Transverse colon (tissue), 4 donors: Measurements from ENCODE around the gene TMEM132D. TPM values are rescaled to one million over a fixed set of nuclear protein-coding genes. Genes with fewer than 3 reads are reported as not detected.
A peak's percentile ranks its signal among the peaks of the same experiment; 100 is the strongest.

Source experiments
- DNase-seq: peaks from one replicate; pipeline ENCODE4 v3.0.0-alpha.2; 2019
- H3K27ac ChIP-seq, 4 donors: fragments of 200-600 bp; sonication (generic); 2 replicates each; pipeline ENCODE4 v1.5.1; 2016 to 2018; ENCODE audit warnings: inconsistent platforms in 4 of 4
- H3K27me3 ChIP-seq: fragments of 200-600 bp; sonication (generic); 2 replicates; pipeline ENCODE4 v1.5.1; 2017; ENCODE audit warnings: inconsistent platforms
- H3K36me3 ChIP-seq, 4 donors: fragments of 200-600 bp; sonication (generic); 2 replicates each; pipeline ENCODE4 v1.5.1; 2017 to 2019; ENCODE audit warnings: inconsistent platforms in 4 of 4
- H3K4me1 ChIP-seq, 4 donors: fragments of 200-600 bp; sonication (generic); 2 replicates each; pipeline ENCODE4 v1.5.1; 2017 to 2020; ENCODE audit warnings: inconsistent platforms in 4 of 4
- H3K4me3 ChIP-seq, 4 donors: fragments of 200-600 bp; sonication (generic); 1 replicate in 1 of 4; 2 replicates in 3 of 4; pipeline versions ENCODE4 v1.5.1 to v1.6.1; 2017 to 2019; ENCODE audit warnings: inconsistent platforms in 4 of 4
- H3K9me3 ChIP-seq, 2 donors: fragments of 200-600 bp; sonication (generic); 2 replicates each; pipeline ENCODE4 v1.5.1; 2017 to 2019; ENCODE audit warnings: inconsistent platforms in 2 of 2
- EP300 ChIP-seq: sonication (generic); formaldehyde crosslinking; IDR thresholded peaks from one replicate; pipeline ENCODE4 v1.6.1; 2017; ENCODE audit warnings: antibody characterized with exemption, low read depth
- POLR2A ChIP-seq: fragments of 450-650 bp; IDR thresholded peaks from one replicate; pipeline ENCODE4 v1.6.1; 2016; ENCODE audit warnings: antibody characterized with exemption, mild to moderate bottlenecking, moderate library complexity
- POLR2AphosphoS5 ChIP-seq, 3 donors: sonication (generic); formaldehyde crosslinking; IDR thresholded peaks; one replicate each; pipeline ENCODE4 v1.6.1; 2016; ENCODE audit warnings: antibody characterized with exemption in 3 of 3
- WGBS, 2 donors: methylation state at CpG; one replicate each; pipeline ENCODE4 v1.1.5; 2018; ENCODE audit warnings: low coverage in 1 of 2; 5-methylcytosine and 5-hydroxymethylcytosine counted together
- in situ Hi-C, 4 donors: fragments of 200-750 bp; cut with MboI; loops; one replicate each; pipeline versions ENCODE4 v1.15.0 to v1.15.1; 2017; ENCODE audit warnings: low sequenced_read_pairs in 3 of 4, low pct_ligation_motif_present in 1 of 4, low pct_unique_long_range_greater_than_20kb in 1 of 4
- intact Hi-C: fragments of 100-400 bp; cut with DNase I; formaldehyde crosslinking; loops from one replicate; pipeline ENCODE4 v1.15.1; 2023; ENCODE audit warnings: low total_unique reads
- total RNA-seq, 4 donors: library from RNA; depleted of rRNA; stranded (reverse); fragments of >200 nt; gene quantifications; one replicate each; pipeline ENCODE4 v1.1.0, GENCODE V29; 2016
- TF ChIP-seq, protein P1 (sequence below), 5 experiments: fragments of 200-600 bp in 3 of 5; fragments of 450-650 bp in 2 of 5; sonication (generic) in 3 of 5; IDR thresholded peaks; 1 replicate in 2 of 5; 2 replicates in 3 of 5; pipeline ENCODE4 v1.5.1; 2016 to 2017; ENCODE audit warnings: antibody characterized with exemption in 5 of 5, inconsistent platforms in 3 of 5, mild to moderate bottlenecking in 2 of 5, moderate library complexity in 1 of 5

Gene TMEM132D
- total RNA-seq, 4 donors from 2014 or later: 0.48 to 0.55 TPM; not detected in 2

DNA sequence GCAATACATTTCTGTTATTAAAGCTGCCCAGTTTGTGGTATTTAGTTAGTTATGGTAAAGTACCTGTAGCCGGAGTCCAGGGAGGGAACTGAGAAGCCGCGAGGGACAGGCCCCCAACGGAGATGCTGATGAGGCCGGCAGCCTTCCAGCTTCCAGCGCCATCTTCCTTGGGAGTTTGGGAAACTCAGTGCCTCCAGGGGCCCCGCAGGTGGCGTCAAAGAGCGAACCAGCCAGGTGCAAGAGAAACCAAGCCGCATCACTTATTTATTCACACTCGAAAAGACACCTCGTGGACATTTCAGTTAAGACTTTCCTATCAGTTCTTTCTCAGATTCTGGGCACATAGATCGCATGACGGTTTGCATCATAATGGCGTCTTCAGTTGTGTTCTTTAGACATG lies 833.9 kb downstream of the TMEM132D start:
- in situ Hi-C loops: no loop called here
- H3K4me1 ChIP-seq: no peaks in the 10 kb centered on the region
- WGBS, 2 donors: 40 to 79% methylated on average over 1 to 15 of the region's 15 CpGs
- no peak for DNase-seq
- intact Hi-C loops: no loop called here
- no peaks in the 10 kb centered on the region for H3K9me3 ChIP-seq
- H3K36me3 ChIP-seq: no peaks in the 10 kb centered on the region
- H3K4me3 ChIP-seq: no peak overlapping the region
- TF ChIP-seq POLR2A: no peak
- TF ChIP-seq, protein P1, sequence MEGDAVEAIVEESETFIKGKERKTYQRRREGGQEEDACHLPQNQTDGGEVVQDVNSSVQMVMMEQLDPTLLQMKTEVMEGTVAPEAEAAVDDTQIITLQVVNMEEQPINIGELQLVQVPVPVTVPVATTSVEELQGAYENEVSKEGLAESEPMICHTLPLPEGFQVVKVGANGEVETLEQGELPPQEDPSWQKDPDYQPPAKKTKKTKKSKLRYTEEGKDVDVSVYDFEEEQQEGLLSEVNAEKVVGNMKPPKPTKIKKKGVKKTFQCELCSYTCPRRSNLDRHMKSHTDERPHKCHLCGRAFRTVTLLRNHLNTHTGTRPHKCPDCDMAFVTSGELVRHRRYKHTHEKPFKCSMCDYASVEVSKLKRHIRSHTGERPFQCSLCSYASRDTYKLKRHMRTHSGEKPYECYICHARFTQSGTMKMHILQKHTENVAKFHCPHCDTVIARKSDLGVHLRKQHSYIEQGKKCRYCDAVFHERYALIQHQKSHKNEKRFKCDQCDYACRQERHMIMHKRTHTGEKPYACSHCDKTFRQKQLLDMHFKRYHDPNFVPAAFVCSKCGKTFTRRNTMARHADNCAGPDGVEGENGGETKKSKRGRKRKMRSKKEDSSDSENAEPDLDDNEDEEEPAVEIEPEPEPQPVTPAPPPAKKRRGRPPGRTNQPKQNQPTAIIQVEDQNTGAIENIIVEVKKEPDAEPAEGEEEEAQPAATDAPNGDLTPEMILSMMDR (IDR thresholded peaks at IDR 0.05): no peak
- no peak for TF ChIP-seq POLR2AphosphoS5 (IDR thresholded peaks at IDR 0.05)
- no peak for TF ChIP-seq EP300
- H3K27me3 ChIP-seq: no peaks in the 10 kb centered on the region
- no peak overlapping the region for H3K27ac ChIP-seq

- DNase-seq: no peak
- WGBS, 2 donors: 77% methylated on average over 10 of the region's 10 CpGs; no CpG with 5 or more reads in 1 of the 2 donors
- Histone ChIP-seq H3K9me3 (no peaks in the 10 kb centered on the region), H3K4me3 (no peak overlapping the region), H3K36me3 (no peaks in the 10 kb centered on the region), H3K4me1 (no peaks in the 10 kb centered on the region), H3K27me3 (no peaks in the 10 kb centered on the region), H3K27ac (no peak overlapping the region)
- intact Hi-C loops (no loop called here), in situ Hi-C loops (no loop called here)
- no peak for TF ChIP-seq EP300
- TF ChIP-seq POLR2A: no peak
- no peak for TF ChIP-seq POLR2AphosphoS5 (IDR thresholded peaks at IDR 0.05)
- TF ChIP-seq, protein P1 (IDR thresholded peaks at IDR 0.05): no peak
Measured at GRCh38 chr12:129068684-129069083, 835.1 kb downstream of the TMEM132D start.

GRCh38 chr12:129067491-129067890 lies 836.3 kb downstream of the TMEM132D start:
- WGBS, 2 donors: 22% methylated on average over 9 of the region's 9 CpGs; no CpG with 5 or more reads in 1 of the 2 donors
- no peak for TF ChIP-seq POLR2A
- no peak for TF ChIP-seq POLR2AphosphoS5 (IDR thresholded peaks at IDR 0.05)
- no peak for TF ChIP-seq EP300
- TF ChIP-seq, protein P1 (IDR thresholded peaks at IDR 0.05): peak in 2 of 5 experiments; percentile 19 to 22
- Histone ChIP-seq H3K27ac (no peak overlapping the region), H3K4me1 (no peaks in the 10 kb centered on the region), H3K27me3 (no peaks in the 10 kb centered on the region), H3K4me3 (no peak overlapping the region), H3K9me3 (no peaks in the 10 kb centered on the region), H3K36me3 (no peaks in the 10 kb centered on the region)
- DNase-seq: no peak
- intact Hi-C loops: no loop called here
- in situ Hi-C loops: no loop called here

- H3K9me3 ChIP-seq: peaks cover 0 to 7% of the 10 kb centered on the region in 2 donors
- H3K4me3 ChIP-seq: no peak overlapping the region
- WGBS, 2 donors: 50 to 73% methylated on average over 2 to 14 of the region's 14 CpGs
- TF ChIP-seq POLR2AphosphoS5 (IDR thresholded peaks at IDR 0.05) (no peak), EP300 (no peak), POLR2A (no peak)
- TF ChIP-seq, protein P1 (IDR thresholded peaks at IDR 0.05): no peak
- intact Hi-C loops: no loop called here
- H3K27me3 ChIP-seq: no peaks in the 10 kb centered on the region
- H3K4me1 ChIP-seq: no peaks in the 10 kb centered on the region
- no peak for DNase-seq
- H3K36me3 ChIP-seq: no peaks in the 10 kb centered on the region
- H3K27ac ChIP-seq: no peak overlapping the region
- in situ Hi-C loops: no loop called here
Measured at GRCh38 chr12:129064209-129064855, 839.5 kb downstream of the TMEM132D start.
